NOMO-1 treated with dmso at 0.1 percent for 144 hours (cell line): ENCODE results near the gene IFNA10.
"Not testable (repeated sequence)": the region's sequence is repeated elsewhere in the genome, so short reads cannot be mapped to it uniquely, and the experiment has no call there.

Experiments used
- DNase-seq: peaks from one replicate; lab custom pipeline; 2025; ENCODE audit not compliant: unreplicated experiment; lab: John Stamatoyannopoulos, UW

IFNA10 gene

GRCh38 chr9:21194867-21195776, 11.8 kb downstream of the IFNA10 start:
- not testable (repeated sequence) for DNase-seq

GRCh38 chr9:21187487-21187886, 19.5 kb downstream of the IFNA10 start, which contains the start of gene IFNA4:
TSS of gene IFNA4 (minus strand) at chr9:21187587. CDS start at chr9:21187531, 56 bp downstream.
- not testable (repeated sequence) for DNase-seq

- not testable (repeated sequence) for DNase-seq
Measured at GRCh38 chr9:21182810-21183736, 23.9 kb downstream of the IFNA10 start.

GRCh38 chr9:21174671-21175070, 32.3 kb downstream of the IFNA10 start:
- DNase-seq = no peak

- no peak for DNase-seq
Measured at GRCh38 chr9:21172156-21172555, 34.8 kb downstream of the IFNA10 start.

- no peak for DNase-seq
Measured at GRCh38 chr9:21171351-21171750, 35.6 kb downstream of the IFNA10 start.

- not testable (repeated sequence) for DNase-seq
Measured at GRCh38 chr9:21166560-21166959, 40.4 kb downstream of the IFNA10 start, which contains the start of gene IFNA21. TSS of gene IFNA21 (minus strand) at chr9:21166660. CDS start at chr9:21166612, 48 bp downstream.

GRCh38 chr9:21165516-21165915, 41.4 kb downstream of the IFNA10 start:
- DNase-seq = no peak

GRCh38 chr9:21160178-21160577, 46.8 kb downstream of the IFNA10 start:
- no peak for DNase-seq
